ENCODE results near the gene CWC15.
"Not testable (repeated sequence)": the region's sequence is repeated elsewhere in the genome, so short reads cannot be mapped to it uniquely, and the experiment has no call there.

The CWC15 gene

GRCh38 chr11:94954753-94955152, 18.6 kb downstream of the CWC15 start:
- no peak for DNase-seq (ENCODE audit: low spot score)

DNA sequence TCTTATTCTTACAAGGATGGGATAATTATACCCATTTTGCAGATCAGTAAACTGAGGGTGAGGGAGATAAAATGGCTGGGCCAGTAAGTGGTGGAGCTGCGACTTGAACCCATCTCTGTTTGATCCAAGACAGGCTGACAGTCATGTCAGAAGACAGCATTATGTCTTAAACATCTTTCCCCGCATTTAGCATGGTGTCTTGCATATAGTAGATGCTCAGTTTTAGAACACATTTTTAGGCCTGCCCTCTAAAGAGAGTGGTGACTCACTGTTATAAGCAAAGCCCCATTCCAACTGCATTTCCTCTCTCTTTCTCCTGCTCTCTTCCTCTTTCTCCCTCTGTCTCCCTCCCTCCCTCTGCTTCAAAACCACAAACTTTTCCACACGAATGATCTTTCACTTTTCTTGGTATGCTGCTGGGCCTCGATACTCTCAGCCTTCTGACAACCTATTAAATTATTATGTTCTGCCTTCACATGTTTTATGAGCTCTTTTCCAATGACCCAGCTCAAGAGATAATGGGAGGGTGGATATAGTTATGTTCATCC, 25.2 kb downstream of the CWC15 start:
- DNase-seq (ENCODE audit: low spot score) = no peak

GRCh38 chr11:94946812-94947211, 26.5 kb downstream of the CWC15 start:
- no peak for DNase-seq (ENCODE audit: low spot score)

GRCh38 chr11:94941131-94941530, 32.2 kb downstream of the CWC15 start:
- no peak for DNase-seq (ENCODE audit: low spot score)

GRCh38 chr11:94939346-94939745, 34.0 kb downstream of the CWC15 start:
- no peak for DNase-seq (ENCODE audit: low spot score)

- DNase-seq (ENCODE audit: low spot score) = peak; percentile 62
Observed at GRCh38 chr11:94938095-94939055, 35.0 kb downstream of the CWC15 start.

DNA sequence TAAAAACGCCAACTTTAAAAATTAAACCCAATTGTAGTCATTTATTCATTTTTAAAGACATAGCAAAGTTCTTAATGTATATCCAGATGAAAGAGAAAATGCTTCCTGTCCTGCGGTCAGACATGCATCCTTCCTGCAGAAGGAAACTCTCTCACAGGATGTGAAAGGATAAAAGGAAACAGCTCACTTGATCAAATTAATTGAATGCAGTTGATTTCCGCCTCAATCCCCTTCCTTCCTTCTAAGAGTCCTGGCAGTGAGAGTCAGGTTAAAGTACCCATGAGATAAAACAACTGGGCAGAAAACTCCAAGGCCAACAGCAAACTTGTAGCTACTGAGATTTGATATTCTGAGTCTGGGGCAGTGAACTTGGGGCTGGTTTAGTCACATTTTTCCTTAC, 38.5 kb downstream of the CWC15 start:
- DNase-seq (ENCODE audit: low spot score) = no peak

- DNase-seq (ENCODE audit: low spot score) = no peak
Observed at GRCh38 chr11:94934362-94934761, 39.0 kb downstream of the CWC15 start.

GRCh38 chr11:94933223-94934130, 39.9 kb downstream of the CWC15 start:
- peak; percentile 71 for DNase-seq (ENCODE audit: low spot score)

DNA sequence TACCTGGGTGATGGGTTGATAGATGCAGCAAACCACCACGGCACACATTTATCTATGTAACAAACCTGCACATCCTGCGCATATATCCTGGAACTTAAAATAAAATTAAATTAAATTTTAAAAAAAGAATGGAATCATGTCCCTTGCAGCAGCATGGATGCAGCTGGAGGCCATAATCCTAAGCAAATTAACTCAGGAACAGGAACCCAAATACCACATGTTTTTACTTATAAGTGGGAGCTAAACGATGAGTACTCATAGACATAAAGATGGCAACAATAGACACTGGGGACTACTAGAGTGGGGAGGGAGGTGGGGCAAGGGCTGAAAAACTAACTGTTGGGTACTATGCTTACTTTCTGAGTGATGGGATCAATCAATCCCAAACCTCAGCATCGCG, 40.9 kb downstream of the CWC15 start:
- no peak for DNase-seq (ENCODE audit: low spot score)

GRCh38 chr11:94932072-94932471, 41.3 kb downstream of the CWC15 start:
- DNase-seq (ENCODE audit: low spot score) = not testable (repeated sequence)

DNA sequence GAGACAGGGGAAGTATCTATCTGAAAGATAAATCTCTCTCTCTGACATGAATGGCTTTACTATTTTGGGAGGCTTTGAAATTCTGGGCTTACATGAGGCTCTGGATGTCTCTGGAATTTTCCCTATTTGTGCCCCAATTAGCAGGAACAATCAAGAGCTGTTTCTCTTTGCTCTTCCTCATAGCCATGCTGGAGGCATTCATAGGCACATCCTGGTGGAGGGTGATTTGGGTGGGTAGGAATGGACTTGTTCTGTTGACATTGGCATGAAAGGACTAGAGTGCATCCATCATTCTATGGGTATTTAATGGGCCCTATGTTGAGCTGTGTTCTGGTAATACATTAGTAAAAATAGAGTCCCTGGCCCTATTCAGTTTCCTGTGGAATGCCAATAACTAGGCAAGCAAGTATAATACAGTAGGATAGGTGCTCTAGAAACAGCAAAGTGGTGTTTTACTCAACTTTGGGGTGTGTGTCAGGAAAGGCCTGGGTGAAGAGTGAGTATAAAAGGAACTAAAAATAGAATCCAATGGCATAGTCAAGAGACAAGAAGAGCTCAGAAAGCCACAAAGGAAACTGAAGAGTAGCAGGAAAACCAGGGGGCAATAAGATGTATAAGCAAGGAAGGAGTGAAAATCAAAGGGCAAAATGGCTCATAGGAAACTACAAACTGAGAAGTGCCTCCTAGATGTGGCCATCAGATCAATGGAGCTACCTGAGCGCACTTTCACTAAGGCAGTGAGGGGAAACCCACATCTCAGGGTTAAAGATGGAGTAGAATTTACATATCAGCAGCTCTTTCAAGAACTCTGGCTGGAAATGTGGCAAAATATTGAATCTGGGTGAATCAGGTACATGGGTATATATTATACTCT, 45.0 kb downstream of the CWC15 start:
- no peak for DNase-seq (ENCODE audit: low spot score)

DNA sequence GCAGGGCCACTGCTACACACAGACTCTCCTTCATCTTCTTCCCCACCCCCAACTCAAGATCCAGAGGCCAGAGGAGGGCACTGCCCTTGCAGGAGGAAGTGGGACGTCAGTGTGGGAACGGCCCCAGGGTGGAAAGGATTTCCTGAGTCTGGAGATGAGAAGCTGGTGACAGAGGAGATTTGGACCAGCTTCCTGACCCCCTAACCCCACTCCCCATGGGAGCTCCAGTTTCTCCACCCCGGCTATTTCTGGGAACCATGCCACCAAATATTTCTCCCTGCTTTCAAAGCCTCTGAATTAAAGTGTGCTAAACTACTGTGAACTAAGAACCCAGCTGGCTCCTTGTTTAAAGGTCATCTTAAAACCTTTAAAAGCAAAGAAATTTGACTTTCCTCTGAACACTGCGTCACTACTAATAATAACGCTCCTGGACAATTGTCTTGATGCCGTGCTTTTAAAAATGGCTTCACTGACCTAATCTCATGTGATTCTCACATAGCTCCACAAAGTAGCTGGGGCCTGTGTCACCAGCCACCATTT, 46.6 kb downstream of the CWC15 start:
- DNase-seq (ENCODE audit: low spot score) = peak; percentile 87

- no peak for DNase-seq (ENCODE audit: low spot score)
Observed at GRCh38 chr11:94926271-94926625, 47.1 kb downstream of the CWC15 start.

GRCh38 chr11:94925422-94926270, 47.7 kb downstream of the CWC15 start:
- DNase-seq (ENCODE audit: low spot score) = no peak

DNA sequence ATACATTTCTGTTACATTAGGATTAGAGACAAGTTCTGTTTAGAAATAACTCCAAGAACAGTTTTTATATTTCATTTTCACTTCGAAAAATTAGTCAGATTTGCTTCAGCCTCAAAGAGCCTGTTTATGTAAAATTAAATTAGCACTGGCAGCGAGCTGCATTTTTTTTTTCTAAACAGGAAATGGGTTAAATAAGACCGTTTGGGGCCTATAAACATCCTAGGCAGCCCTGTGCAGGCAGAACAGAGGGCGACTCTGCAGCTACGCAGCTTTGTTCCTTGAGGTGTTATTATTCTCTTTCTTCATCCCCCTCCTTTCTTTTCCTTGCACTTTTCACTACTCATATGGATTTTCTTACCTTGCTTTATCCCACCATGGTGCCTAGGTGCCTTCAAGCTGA, 48.7 kb downstream of the CWC15 start:
- no peak for DNase-seq (ENCODE audit: low spot score)

DNA sequence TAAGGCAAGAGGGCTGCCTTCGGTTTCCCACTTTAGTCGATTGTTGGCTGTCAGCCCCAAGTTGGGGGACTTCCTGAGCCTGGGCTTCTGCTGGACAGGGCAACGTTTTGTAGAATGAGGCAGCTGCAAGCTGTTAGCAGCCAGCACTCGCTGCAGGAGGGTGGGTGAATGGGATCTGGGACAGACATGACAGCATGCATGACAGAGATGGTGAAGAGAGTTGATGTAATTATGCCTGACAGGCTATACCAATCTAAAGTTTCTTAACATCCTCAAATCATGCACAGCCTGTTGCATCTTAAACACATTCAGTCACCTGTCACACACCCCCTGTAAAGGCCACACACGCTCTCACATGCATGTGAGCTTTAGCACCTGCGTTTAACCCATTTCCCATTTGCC, 49.2 kb downstream of the CWC15 start:
- no peak for DNase-seq (ENCODE audit: low spot score)

GRCh38 chr11:94923004-94923334, 50.4 kb downstream of the CWC15 start:
- DNase-seq (ENCODE audit: low spot score) = no peak

GRCh38 chr11:94922321-94923003, 50.9 kb downstream of the CWC15 start:
- no peak for DNase-seq (ENCODE audit: low spot score)

DNA sequence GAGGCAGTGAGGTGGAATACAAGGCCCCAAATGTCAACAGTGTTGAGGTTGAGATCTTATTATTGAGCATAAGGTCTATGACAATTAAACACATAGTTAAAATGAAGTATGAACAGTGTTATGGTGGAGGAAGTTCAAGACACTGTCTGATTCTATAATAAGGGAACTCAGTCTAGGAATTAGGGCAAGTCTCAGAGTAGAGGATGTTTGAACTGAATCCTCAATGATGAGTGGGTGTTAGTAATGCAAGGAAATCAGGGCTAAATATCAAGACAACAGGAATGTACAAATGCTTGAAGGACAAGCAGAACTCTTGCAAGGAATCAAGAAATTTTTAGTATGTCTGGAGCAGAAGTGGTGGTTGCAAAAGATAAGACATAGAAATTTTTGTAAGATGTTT, 53.0 kb downstream of the CWC15 start:
- no peak for DNase-seq (ENCODE audit: low spot score)
